ENCODE results near the gene CYP3A7. TPM values are rescaled to one million over a fixed set of nuclear protein-coding genes. Genes with fewer than 3 reads are reported as not detected.
"Not testable (repeated sequence)": the region's sequence is repeated elsewhere in the genome, so short reads cannot be mapped to it uniquely, and the experiment has no call there.

Gene CYP3A7
- total and polyA plus RNA-seq, 9 of the 15 experiments (the other 6 are each of a cell fraction or from before 2014, with no cell fraction given) = 0.20 TPM; not detected in 8

- BruUV-seq (replicated peaks) = no TSS peak
- in situ Hi-C loops (cut with MboI) = no loop called here
- ChIA-PET POLR2A (interaction anchor here (0.6 to 1.8 kb wide), 2 partner anchors 10 to 216 kb away, joined by 3 to 7 read pairs; no protein-coding TSS in a partner anchor), CTCF (ENCODE audit: low intra/inter-chr PET ratio) (no interaction called here)
- Histone ChIP-seq H3K4me2 (ENCODE audit: insufficient read depth, low read length) (no peak overlapping the region), H3K9me3 (replicated peaks; ENCODE audit: control insufficient read depth, insufficient read depth, low read depth, low read length) (no peaks in the 10 kb centered on the region), H2AFZ (ENCODE audit: low read depth, low read length) (no peak overlapping the region), H3K27me3 (ENCODE audit: control insufficient read depth in 2 of 2, insufficient read depth in 2 of 2, low read length in 2 of 2) (0 out of 5 replicates have a peak, but pooled peaks cover 0 to 4% of the 10 kb centered on the region in 2 experiments), H3K9me1 (ENCODE audit: control insufficient read depth, insufficient read depth, low read length) (no peaks in the 10 kb centered on the region), H3K36me3 (ENCODE audit: control insufficient read depth, insufficient read depth, low read length) (no peaks in the 10 kb centered on the region), H3K27ac (ENCODE audit: extremely low read depth, low read depth, low read length) (no peak overlapping the region), H3K9ac (ENCODE audit: insufficient read depth in 1 of 2, low read depth in 2 of 2, low read length in 2 of 2) (no peak overlapping the region), H4K20me1 (replicated peaks; ENCODE audit: control insufficient read depth, insufficient read depth, low read length) (no peaks in the 10 kb centered on the region), H3K79me2 (ENCODE audit: control insufficient read depth, insufficient read depth, low read length) (no peaks in the 10 kb centered on the region), H3K4me3 (no peak overlapping the region), H3K4me1 (replicated peaks in 1 of 2; ENCODE audit: control insufficient read depth in 2 of 2, insufficient read depth in 2 of 2, low read length in 2 of 2) (no peaks in the 10 kb centered on the region)
- FAIRE-seq (no peak), ATAC-seq (no peak), DNase-seq (ENCODE audit: extremely low read depth in 1 of 4, low spot score in 3 of 4) (no peak)
- WGBS (ENCODE audit: insufficient coverage, low coverage, missing lambda C conversion rate) = 10% methylated on average over 5 of the region's 5 CpGs
- TF ChIP-seq DLX4 (CRISPR knock-in tag; IDR thresholded peaks at IDR 0.05) = no peak
- no peak for TF ChIP-seq NFXL1 (CRISPR knock-in tag; IDR thresholded peaks at IDR 0.05)
- no peak for TF ChIP-seq HNRNPK (IDR thresholded peaks at IDR 0.05; ENCODE audit: low read depth, low read length, poor library complexity, severe bottlenecking)
- no peak for TF ChIP-seq PML (IDR thresholded peaks at IDR 0.05; ENCODE audit: low read length)
- no peak for TF ChIP-seq BMI1 (IDR thresholded peaks at IDR 0.05; ENCODE audit: low read length)
- TF ChIP-seq ZNF3 (CRISPR knock-in tag; IDR thresholded peaks at IDR 0.05) = no peak
- no peak for TF ChIP-seq E2F4 (CRISPR knock-in tag; IDR thresholded peaks at IDR 0.05; ENCODE audit: low read depth)
- no peak for TF ChIP-seq ZNF584 (CRISPR knock-in tag; IDR thresholded peaks at IDR 0.05; ENCODE audit: low read depth)
- intact Hi-C loops (cut with micrococcal nuclease) = no loop called here
Measured at GRCh38 chr7:99778880-99779279, 43.9 kb upstream of the CYP3A7 start.

GRCh38 chr7:99773395-99773794 lies 38.4 kb upstream of the CYP3A7 start:
- ATAC-seq; CTCF ChIA-PET (ENCODE audit: low intra/inter-chr PET ratio); in situ Hi-C loops (cut with MboI): not testable (repeated sequence)

More at GRCh38 chr7:99773395-99773794, 38.4 kb upstream of the CYP3A7 start:
- H3K4me1 ChIP-seq (replicated peaks in 1 of 2; ENCODE audit: control insufficient read depth in 2 of 2, insufficient read depth in 2 of 2, low read length in 2 of 2); BruUV-seq (replicated peaks); H3K27me3 ChIP-seq (ENCODE audit: control insufficient read depth in 2 of 2, insufficient read depth in 2 of 2, low read length in 2 of 2); H3K79me2 ChIP-seq (ENCODE audit: control insufficient read depth, insufficient read depth, low read length); H3K36me3 ChIP-seq (ENCODE audit: control insufficient read depth, insufficient read depth, low read length); DNase-seq (ENCODE audit: extremely low read depth in 1 of 4, low spot score in 3 of 4); H3K9ac ChIP-seq (ENCODE audit: insufficient read depth in 1 of 2, low read depth in 2 of 2, low read length in 2 of 2); H3K4me3 ChIP-seq; intact Hi-C loops (cut with micrococcal nuclease); H3K9me1 ChIP-seq (ENCODE audit: control insufficient read depth, insufficient read depth, low read length); H3K9me3 ChIP-seq (replicated peaks; ENCODE audit: control insufficient read depth, insufficient read depth, low read depth, low read length); FAIRE-seq; H4K20me1 ChIP-seq (replicated peaks; ENCODE audit: control insufficient read depth, insufficient read depth, low read length); H3K4me2 ChIP-seq (ENCODE audit: insufficient read depth, low read length); POLR2A ChIA-PET; H2AFZ ChIP-seq (ENCODE audit: low read depth, low read length); H3K27ac ChIP-seq (ENCODE audit: extremely low read depth, low read depth, low read length): not testable (repeated sequence)
- WGBS (ENCODE audit: insufficient coverage, low coverage, missing lambda C conversion rate) = 5% methylated on average over 1 of the region's 1 CpG
